NCI-H345 treated with DMSO at 0.1 percent for 48 hours (cell line): ENCODE measurements around the gene GALNT13.

Experiments used
- DNase-seq: peaks from one replicate; lab custom pipeline; 2025; ENCODE audit not compliant: unreplicated experiment; lab: John Stamatoyannopoulos, UW

GALNT13 gene

DNA sequence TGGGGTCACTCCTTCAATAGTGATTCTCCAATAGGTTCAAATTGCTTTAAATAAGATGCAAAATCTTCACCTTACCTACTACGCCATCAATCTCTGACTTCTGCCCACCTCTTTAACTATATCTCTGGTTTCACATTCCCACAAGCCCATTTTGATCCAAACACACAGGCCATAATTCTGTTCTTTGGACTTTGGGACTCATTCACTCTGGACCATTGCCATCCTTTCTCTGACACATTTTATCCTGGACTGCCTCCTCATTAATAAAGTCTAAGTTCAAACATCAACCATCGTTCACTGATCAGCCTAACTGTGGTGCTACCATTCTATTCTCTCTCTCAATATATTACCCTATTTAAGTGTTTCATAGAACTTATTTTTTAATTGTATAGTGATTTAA, 332.2 kb downstream of the GALNT13 start:
- no peak for DNase-seq

- DNase-seq = no peak
These were observed 335.7 kb downstream of the GALNT13 start for GRCh38 chr2:154207288-154208047.

GRCh38 chr2:154223726-154224125, 352.0 kb downstream of the GALNT13 start:
- no peak for DNase-seq

GRCh38 chr2:154226931-154227330, 355.2 kb downstream of the GALNT13 start:
- no peak for DNase-seq

- no peak for DNase-seq
These were observed 357.0 kb downstream of the GALNT13 start for GRCh38 chr2:154228566-154229280.

DNA sequence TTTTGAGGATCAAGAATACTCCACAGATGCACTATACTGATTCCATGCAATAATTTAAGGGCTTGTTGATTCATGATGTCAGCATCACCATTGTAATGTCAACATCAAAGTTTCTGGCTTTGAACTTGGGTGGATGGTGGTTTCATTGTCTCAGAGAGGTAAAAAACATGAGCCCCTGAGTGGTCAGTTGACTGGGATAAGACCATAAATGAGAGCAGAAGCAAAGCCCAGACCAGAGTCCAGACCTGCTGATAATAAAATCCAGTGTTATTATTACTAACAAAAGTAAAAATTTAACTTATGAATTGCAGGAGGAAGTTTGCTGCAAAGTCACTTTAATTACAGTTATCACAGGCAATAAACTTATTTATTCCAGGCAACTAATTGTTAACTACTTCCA, 358.2 kb downstream of the GALNT13 start:
- DNase-seq = no peak

DNA sequence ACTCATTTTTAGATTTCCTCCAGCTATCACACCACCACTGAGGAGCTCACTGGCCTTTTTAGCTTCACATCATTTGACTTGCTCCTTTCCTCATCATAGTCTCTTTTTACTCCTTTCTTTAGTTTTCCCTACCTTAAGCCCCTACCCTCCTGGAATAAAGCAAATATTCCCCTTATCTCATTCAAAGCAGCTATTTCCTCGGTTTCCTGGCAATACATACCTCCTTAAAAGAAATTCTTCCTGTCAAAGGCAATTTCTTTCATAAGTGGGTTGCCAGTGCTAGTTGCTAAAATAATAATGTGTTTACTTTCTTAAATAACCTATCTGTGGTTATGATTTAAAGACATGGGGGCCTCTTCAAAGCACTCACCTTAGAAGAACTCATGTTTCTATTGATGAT, 359.3 kb downstream of the GALNT13 start:
- DNase-seq = no peak

- DNase-seq = no peak
These were observed 361.5 kb downstream of the GALNT13 start for GRCh38 chr2:154233231-154233630.

- no peak for DNase-seq
These were observed 366.5 kb downstream of the GALNT13 start for GRCh38 chr2:154238252-154238651.

DNA sequence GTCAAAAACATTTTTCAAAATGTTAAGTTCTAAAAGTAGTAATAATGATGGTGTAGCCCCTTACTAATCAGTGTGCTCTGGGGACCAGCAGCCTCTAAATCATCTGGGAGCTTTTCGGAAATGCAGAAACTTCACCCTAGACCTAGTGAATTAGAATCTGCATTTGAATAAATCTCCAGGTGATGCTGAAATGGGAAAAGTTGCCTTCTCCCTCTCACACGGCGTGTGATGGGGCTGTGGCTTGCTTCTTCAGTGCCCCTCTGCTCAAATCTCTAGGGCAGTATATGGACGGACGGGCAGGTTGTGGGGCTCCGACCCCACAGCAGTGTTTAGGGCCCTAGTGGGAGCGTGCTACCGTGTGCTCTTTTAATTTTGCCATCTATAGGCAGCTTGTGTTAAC, 368.6 kb downstream of the GALNT13 start:
- no peak for DNase-seq

- no peak for DNase-seq
These were observed 369.2 kb downstream of the GALNT13 start for GRCh38 chr2:154240921-154241379.

DNA sequence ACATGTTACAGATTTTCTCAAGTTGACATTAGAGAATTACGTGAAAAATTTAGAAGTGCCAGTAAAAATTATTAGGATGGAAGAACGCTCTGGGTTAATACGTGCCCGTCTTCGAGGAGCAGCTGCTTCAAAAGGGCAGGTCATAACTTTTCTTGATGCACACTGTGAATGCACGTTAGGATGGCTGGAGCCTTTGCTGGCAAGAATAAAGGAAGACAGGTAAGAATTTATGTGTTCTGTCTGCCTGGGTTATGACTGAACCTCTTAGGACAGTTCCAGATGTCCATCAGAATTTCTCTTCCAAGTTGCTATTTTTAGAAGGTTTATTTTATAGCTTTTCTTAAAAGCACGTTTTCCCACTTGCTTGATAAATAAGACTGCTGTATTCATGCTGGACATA, 371.0 kb downstream of the GALNT13 start:
- DNase-seq = no peak

- DNase-seq = no peak
These were observed 372.0 kb downstream of the GALNT13 start for GRCh38 chr2:154243685-154244084.

- DNase-seq = no peak
These were observed 373.2 kb downstream of the GALNT13 start for GRCh38 chr2:154244932-154245331.

DNA sequence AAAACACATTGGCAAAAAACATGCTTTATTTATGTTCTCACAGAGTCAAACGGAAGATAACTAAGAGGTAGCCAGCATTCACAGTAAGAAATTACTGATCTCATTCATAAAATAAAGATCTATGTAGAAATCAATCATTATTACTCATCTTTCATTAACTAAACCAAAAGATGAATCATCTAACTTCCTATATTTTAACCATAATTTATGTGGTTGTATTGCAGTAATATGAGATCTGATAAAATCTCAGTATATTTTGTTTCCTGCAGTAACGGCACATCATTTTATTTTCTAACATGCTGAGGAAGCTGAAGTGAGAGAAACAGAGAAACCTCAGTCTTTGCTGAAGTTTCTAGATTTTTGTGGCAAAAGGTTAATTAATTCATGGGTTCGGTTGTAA, 375.8 kb downstream of the GALNT13 start:
- DNase-seq = no peak

DNA sequence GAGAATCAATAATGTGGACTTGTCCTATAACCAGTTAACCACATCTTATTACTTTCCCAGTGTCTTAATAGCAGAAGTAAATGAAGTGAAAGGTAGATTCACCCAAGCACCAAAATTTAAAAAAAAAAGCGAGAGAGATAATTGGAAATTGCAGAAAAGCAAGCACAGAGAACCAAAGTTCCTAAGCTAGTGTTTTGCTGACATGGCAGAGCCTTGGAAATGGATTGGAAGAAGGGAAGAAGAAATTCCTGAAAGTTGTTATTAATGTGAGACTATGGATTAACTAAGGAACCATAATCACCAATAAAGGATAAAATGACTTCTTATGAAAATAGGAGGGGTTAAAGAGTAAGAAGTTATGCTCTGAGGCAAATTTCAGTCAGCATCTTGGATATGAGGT, 384.4 kb downstream of the GALNT13 start:
- DNase-seq = no peak

GRCh38 chr2:154259030-154259429, 387.3 kb downstream of the GALNT13 start:
- no peak for DNase-seq

- DNase-seq = no peak
These were observed 389.8 kb downstream of the GALNT13 start for GRCh38 chr2:154261473-154262027.

DNA sequence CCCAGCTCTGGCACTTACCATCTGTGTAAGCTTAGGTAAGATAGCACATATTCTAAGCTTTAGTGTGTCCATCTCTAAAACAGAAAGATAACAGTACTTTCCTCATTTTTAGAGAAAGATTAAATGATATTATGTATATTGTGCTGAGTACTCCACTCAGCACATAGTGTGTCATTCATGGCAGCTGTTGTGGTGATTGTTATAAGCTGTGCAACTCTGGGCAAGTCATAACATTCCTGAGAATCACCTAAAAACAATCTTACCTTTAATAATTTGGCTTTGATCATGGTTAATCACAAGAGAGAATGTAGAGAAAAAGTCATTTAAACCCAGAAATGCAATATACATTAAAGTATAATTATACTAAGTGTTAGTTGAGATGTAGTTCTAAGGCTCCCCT, 391.5 kb downstream of the GALNT13 start:
- no peak for DNase-seq

- DNase-seq = no peak
These were observed 392.3 kb downstream of the GALNT13 start for GRCh38 chr2:154264024-154264423.

GRCh38 chr2:154267983-154268382, 396.3 kb downstream of the GALNT13 start:
- DNase-seq = no peak

GRCh38 chr2:154280543-154280942, 408.8 kb downstream of the GALNT13 start:
- DNase-seq = no peak
